Measurements from ENCODE around the gene DGCR6L.
"Not testable (repeated sequence)": the region's sequence is repeated elsewhere in the genome, so short reads cannot be mapped to it uniquely, and the experiment has no call there.

Gene DGCR6L

GRCh38 chr22:20277936-20278635 is 41.8 kb downstream of the DGCR6L start:
- in situ Hi-C loops (cut with HindIII; ENCODE audit: low sequenced_read_pairs), result not testable (repeated sequence)

- in situ Hi-C loops (cut with HindIII; ENCODE audit: low sequenced_read_pairs), result no loop called here
Observed at GRCh38 chr22:20276468-20276867, 43.4 kb downstream of the DGCR6L start.

GRCh38 chr22:20275836-20276235 is 44.0 kb downstream of the DGCR6L start:
- in situ Hi-C loops (cut with HindIII; ENCODE audit: low sequenced_read_pairs), result no loop called here

GRCh38 chr22:20275325-20275724 is 44.5 kb downstream of the DGCR6L start:
- in situ Hi-C loops (cut with HindIII; ENCODE audit: low sequenced_read_pairs), result not testable (repeated sequence)

- in situ Hi-C loops (cut with HindIII; ENCODE audit: low sequenced_read_pairs), result not testable (repeated sequence)
Observed at GRCh38 chr22:20274374-20274773, 45.5 kb downstream of the DGCR6L start.

- in situ Hi-C loops (cut with HindIII; ENCODE audit: low sequenced_read_pairs), result no loop called here
Observed at GRCh38 chr22:20273758-20274181, 46.1 kb downstream of the DGCR6L start.

GRCh38 chr22:20272700-20273099 is 47.2 kb downstream of the DGCR6L start:
- in situ Hi-C loops (cut with HindIII; ENCODE audit: low sequenced_read_pairs), result no loop called here

- in situ Hi-C loops (cut with HindIII; ENCODE audit: low sequenced_read_pairs), result no loop called here
Observed at GRCh38 chr22:20272174-20272573, 47.7 kb downstream of the DGCR6L start.

- in situ Hi-C loops (cut with HindIII; ENCODE audit: low sequenced_read_pairs), result no loop called here
Observed at GRCh38 chr22:20271114-20271994, 48.5 kb downstream of the DGCR6L start.

GRCh38 chr22:20270190-20271113 is 49.4 kb downstream of the DGCR6L start:
- in situ Hi-C loops (cut with HindIII; ENCODE audit: low sequenced_read_pairs), result not testable (repeated sequence)

- in situ Hi-C loops (cut with HindIII; ENCODE audit: low sequenced_read_pairs), result not testable (repeated sequence)
Observed at GRCh38 chr22:20269673-20270072, 50.2 kb downstream of the DGCR6L start.

- in situ Hi-C loops (cut with HindIII; ENCODE audit: low sequenced_read_pairs), result not testable (repeated sequence)
Observed at GRCh38 chr22:20269201-20269600, 50.7 kb downstream of the DGCR6L start.

GRCh38 chr22:20268279-20269012 is 51.4 kb downstream of the DGCR6L start, which contains the start of gene RTN4R:
Gene RTN4R, minus strand, starts transcription at chr22:20268318. Its CDS starts 226 bp downstream, at chr22:20268092.
- in situ Hi-C loops (cut with HindIII; ENCODE audit: low sequenced_read_pairs), result no loop called here

GRCh38 chr22:20267441-20268278 is 52.2 kb downstream of the DGCR6L start:
- in situ Hi-C loops (cut with HindIII; ENCODE audit: low sequenced_read_pairs), result no loop called here

GRCh38 chr22:20266667-20267440 is 53.0 kb downstream of the DGCR6L start:
- in situ Hi-C loops (cut with HindIII; ENCODE audit: low sequenced_read_pairs), result not testable (repeated sequence)

GRCh38 chr22:20265772-20266666 is 53.8 kb downstream of the DGCR6L start:
- in situ Hi-C loops (cut with HindIII; ENCODE audit: low sequenced_read_pairs), result not testable (repeated sequence)

- in situ Hi-C loops (cut with HindIII; ENCODE audit: low sequenced_read_pairs), result no loop called here
Observed at GRCh38 chr22:20264614-20265452, 55.0 kb downstream of the DGCR6L start.
